HL-60 (cell line): ENCODE results near the gene EHF.

Experiments
- DNase-seq, 2 experiments: peaks; one replicate each; pipeline ENCODE4 v3.0.0-alpha.2; 2010 to 2020; ENCODE audit warnings: low read depth in 1 of 2, low spot score in 1 of 2
- H3K27ac ChIP-seq: fragments of 250-450 bp; sonication (Bioruptor Pico); replicated peaks from 2 replicates; pipeline ENCODE4 v1.5.1; 2020; ENCODE audit warnings: mild to moderate bottlenecking, moderate library complexity
- H3K27me3 ChIP-seq: fragments of 250-450 bp; sonication (Bioruptor Pico); 2 replicates; pipeline ENCODE4 v1.5.1; 2021; ENCODE audit warnings: mild to moderate bottlenecking, moderate library complexity; ENCODE audit not compliant: insufficient read depth, poor library complexity, severe bottlenecking
- H3K4me3 ChIP-seq: replicated peaks from 2 replicates; pipeline ENCODE4 v1.5.1; 2011; ENCODE audit warnings: mild to moderate bottlenecking, control low read depth, low read length; ENCODE audit not compliant: insufficient read depth
- CTCF ChIP-seq: IDR thresholded peaks from one replicate; pipeline ENCODE4 v1.5.1; 2011; ENCODE audit warnings: low read length, control low read depth, inconsistent platforms; ENCODE audit not compliant: insufficient read depth
- GABPA ChIP-seq: IDR thresholded peaks from 2 replicates; pipeline ENCODE4 v1.6.1; 2012; ENCODE audit warnings: low read depth
- POLR2AphosphoS5 ChIP-seq: IDR thresholded peaks from 2 replicates; pipeline ENCODE4 v1.6.1; 2012; ENCODE audit warnings: low read depth
- REST ChIP-seq: IDR thresholded peaks from 2 replicates; pipeline ENCODE4 v1.6.1; 2012; ENCODE audit warnings: low read depth; ENCODE audit not compliant: insufficient replicate concordance
- SPI1 ChIP-seq: IDR thresholded peaks from 2 replicates; pipeline ENCODE4 v1.6.1; 2012; ENCODE audit warnings: low read depth, mild to moderate bottlenecking, borderline replicate concordance

Gene EHF

DNA sequence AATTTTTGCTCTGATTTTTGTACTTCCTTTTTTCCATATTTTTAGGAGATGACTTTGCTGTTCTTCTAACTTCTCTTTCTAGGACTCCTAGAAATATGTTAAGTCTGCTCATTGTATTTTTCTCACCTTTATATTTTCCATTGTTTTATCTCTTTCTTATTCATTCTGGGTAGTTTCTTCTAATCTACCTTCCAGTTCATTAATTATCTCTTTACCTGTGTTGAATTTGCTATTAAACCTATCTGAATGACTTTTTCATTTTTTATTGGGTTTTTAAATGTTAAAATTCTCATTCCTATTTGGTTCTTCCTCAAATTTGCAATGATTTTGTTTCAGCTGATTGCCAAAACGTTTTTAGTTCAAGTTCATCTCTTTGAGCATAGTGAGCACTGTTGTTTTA lies 27.8 kb upstream of the EHF start:
- no peak overlapping the region for H3K27ac ChIP-seq
- H3K4me3 ChIP-seq: no peak overlapping the region
- no peak for DNase-seq
- TF ChIP-seq GABPA: no peak
- no peaks in the 10 kb centered on the region for H3K27me3 ChIP-seq

DNA sequence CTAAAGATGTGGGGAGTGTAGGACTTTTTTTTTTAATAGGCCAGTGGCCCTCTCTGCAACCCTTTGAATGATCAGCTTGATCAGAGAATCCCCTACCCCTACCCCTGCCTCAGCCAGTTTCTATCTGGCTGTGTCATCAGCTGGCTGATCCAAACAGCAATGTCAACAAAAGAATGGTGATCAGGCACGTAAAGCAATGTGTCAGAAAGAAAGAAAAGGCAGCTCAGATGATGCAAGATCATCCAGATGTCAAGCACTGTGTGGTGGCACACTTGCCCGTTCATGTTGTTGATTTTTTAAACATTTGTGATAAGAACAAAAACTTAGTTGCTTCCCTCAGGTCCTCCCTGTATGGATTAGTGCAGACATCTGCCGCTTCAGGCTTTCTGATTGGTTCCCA lies 26.3 kb upstream of the EHF start:
- TF ChIP-seq GABPA (no peak), CTCF (no peak), SPI1 (no peak), REST (no peak), POLR2AphosphoS5 (no peak)
- Histone ChIP-seq H3K27me3 (no peaks in the 10 kb centered on the region), H3K4me3 (no peak overlapping the region), H3K27ac (no peak overlapping the region)
- no peak for DNase-seq

- no peak for DNase-seq
- Histone ChIP-seq H3K4me3 (no peak overlapping the region), H3K27ac (no peak overlapping the region), H3K27me3 (no peaks in the 10 kb centered on the region)
- TF ChIP-seq GABPA (no peak), REST (no peak), CTCF (no peak), SPI1 (no peak), POLR2AphosphoS5 (no peak)
These were observed 25.5 kb upstream of the EHF start for GRCh38 chr11:34595391-34595790.

GRCh38 chr11:34595960-34596644 lies 24.8 kb upstream of the EHF start:
- Histone ChIP-seq H3K4me3 (no peak overlapping the region), H3K27ac (no peak overlapping the region), H3K27me3 (no peaks in the 10 kb centered on the region)
- no peak for TF ChIP-seq REST
- TF ChIP-seq GABPA: no peak
- no peak for TF ChIP-seq POLR2AphosphoS5
- TF ChIP-seq CTCF: no peak
- no peak for TF ChIP-seq SPI1
- no peak for DNase-seq
